ENCODE results near the gene IRX4. TPM values are rescaled to one million over a fixed set of nuclear protein-coding genes. Genes with fewer than 3 reads are reported as not detected.

IRX4 gene
- total RNA-seq, 1 donor from 2014 or later: 0.68 TPM

GRCh38 chr5:1929108-1929991 is 46.6 kb upstream of the IRX4 start:
- H3K4me3 ChIP-seq (ENCODE audit: insufficient read depth, low read depth, low read length): no peak overlapping the region
- H3K79me2 ChIP-seq (ENCODE audit: insufficient read depth, low read length): no peaks in the 10 kb centered on the region
- no peak overlapping the region for H3K4me3 Mint-ChIP-seq (ENCODE audit: unreplicated experiment)
- no peak overlapping the region for H3K4me2 ChIP-seq (ENCODE audit: low read length)
- peaks cover 1% of the 10 kb centered on the region for H3K4me1 Mint-ChIP-seq (ENCODE audit: low read depth, unreplicated experiment)
- H3K9me3 Mint-ChIP-seq (ENCODE audit: unreplicated experiment): peaks cover 1% of the 10 kb centered on the region
- H4K20me1 ChIP-seq (ENCODE audit: insufficient read depth, low read length): no peaks in the 10 kb centered on the region
- H3K9ac ChIP-seq (ENCODE audit: low read length): no peak overlapping the region
- H2AFZ ChIP-seq (ENCODE audit: low read depth, low read length): no peak overlapping the region
- DNase-seq (ENCODE audit: low read depth) (no peak), FAIRE-seq (no peak)
- H3K36me3 Mint-ChIP-seq (ENCODE audit: low read depth, unreplicated experiment): no peaks in the 10 kb centered on the region
- no peak overlapping the region for H3K27ac ChIP-seq (ENCODE audit: low read depth, low read length)
- no peaks in the 10 kb centered on the region for H3K36me3 ChIP-seq (ENCODE audit: insufficient read depth, low read length)
- H3K9me3 ChIP-seq (ENCODE audit: insufficient read depth, low read depth, low read length): peaks cover 10% of the 10 kb centered on the region
- peaks cover 6% of the 10 kb centered on the region for H3K27me3 ChIP-seq (ENCODE audit: insufficient read depth, low read length)
- no peak overlapping the region for H3K27ac Mint-ChIP-seq (ENCODE audit: unreplicated experiment)
- TF ChIP-seq EZH2 (IDR thresholded peaks at IDR 0.05; ENCODE audit: insufficient read depth, low read length) (no peak), CTCF (IDR thresholded peaks at IDR 0.05; ENCODE audit: insufficient read depth, low read depth, low read length) (no peak)
- H3K4me1 ChIP-seq (ENCODE audit: insufficient read depth, low read length): no peaks in the 10 kb centered on the region
- H3K27me3 Mint-ChIP-seq (ENCODE audit: low read depth, unreplicated experiment): peaks cover 5% of the 10 kb centered on the region

GRCh38 chr5:1926471-1927341 is 44.0 kb upstream of the IRX4 start:
- H3K27me3 Mint-ChIP-seq (ENCODE audit: low read depth, unreplicated experiment): peaks cover 20% of the 10 kb centered on the region
- TF ChIP-seq CTCF (IDR thresholded peaks at IDR 0.05; ENCODE audit: insufficient read depth, low read depth, low read length) (no peak), EZH2 (IDR thresholded peaks at IDR 0.05; ENCODE audit: insufficient read depth, low read length) (no peak)
- H3K4me1 Mint-ChIP-seq (ENCODE audit: low read depth, unreplicated experiment): no peaks in the 10 kb centered on the region
- H3K27me3 ChIP-seq (ENCODE audit: insufficient read depth, low read length): peaks cover under 1% of the 10 kb centered on the region
- H3K9me3 ChIP-seq (ENCODE audit: insufficient read depth, low read depth, low read length): peaks cover 10% of the 10 kb centered on the region
- no peak overlapping the region for H3K9ac ChIP-seq (ENCODE audit: low read length)
- no peaks in the 10 kb centered on the region for H3K79me2 ChIP-seq (ENCODE audit: insufficient read depth, low read length)
- H2AFZ ChIP-seq (ENCODE audit: low read depth, low read length): no peak overlapping the region
- no peak overlapping the region for H3K27ac Mint-ChIP-seq (ENCODE audit: unreplicated experiment)
- no peaks in the 10 kb centered on the region for H3K9me3 Mint-ChIP-seq (ENCODE audit: unreplicated experiment)
- H3K36me3 ChIP-seq (ENCODE audit: insufficient read depth, low read length): no peaks in the 10 kb centered on the region
- H4K20me1 ChIP-seq (ENCODE audit: insufficient read depth, low read length): no peaks in the 10 kb centered on the region
- no peaks in the 10 kb centered on the region for H3K4me1 ChIP-seq (ENCODE audit: insufficient read depth, low read length)
- no peak overlapping the region for H3K4me2 ChIP-seq (ENCODE audit: low read length)
- no peak overlapping the region for H3K27ac ChIP-seq (ENCODE audit: low read depth, low read length)
- no peak overlapping the region for H3K4me3 ChIP-seq (ENCODE audit: insufficient read depth, low read depth, low read length)
- H3K36me3 Mint-ChIP-seq (ENCODE audit: low read depth, unreplicated experiment): no peaks in the 10 kb centered on the region
- FAIRE-seq (no peak), DNase-seq (ENCODE audit: low read depth) (no peak)
- H3K4me3 Mint-ChIP-seq (ENCODE audit: unreplicated experiment): no peak overlapping the region
